HG03571 (cell line): Measurements from ENCODE around the gene KCNQ1.

Experiments used
- ATAC-seq: cut with Tn5 transposase; IDR thresholded peaks from one replicate; pipeline ENCODE4 v1.9.1; 2021; ENCODE audit not compliant: unreplicated experiment

The KCNQ1 gene

DNA sequence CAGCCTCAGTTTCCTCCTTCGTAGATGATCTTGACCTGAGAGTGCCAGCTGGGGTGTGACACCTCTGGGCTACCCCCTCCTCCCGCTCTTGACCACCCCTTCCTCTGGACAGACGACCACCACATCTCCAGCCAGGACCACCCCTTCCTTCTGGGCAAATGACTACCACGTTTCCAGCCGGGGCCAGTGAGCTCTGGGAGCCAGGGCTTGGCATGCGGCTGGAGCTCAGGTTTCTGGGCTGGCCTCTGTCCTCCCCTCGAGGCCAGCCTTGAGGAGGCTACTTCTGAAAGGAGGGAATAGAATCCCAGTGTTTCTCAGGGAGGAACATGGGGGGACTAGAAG lies 134.1 kb downstream of the KCNQ1 start:
- ATAC-seq = no peak

DNA sequence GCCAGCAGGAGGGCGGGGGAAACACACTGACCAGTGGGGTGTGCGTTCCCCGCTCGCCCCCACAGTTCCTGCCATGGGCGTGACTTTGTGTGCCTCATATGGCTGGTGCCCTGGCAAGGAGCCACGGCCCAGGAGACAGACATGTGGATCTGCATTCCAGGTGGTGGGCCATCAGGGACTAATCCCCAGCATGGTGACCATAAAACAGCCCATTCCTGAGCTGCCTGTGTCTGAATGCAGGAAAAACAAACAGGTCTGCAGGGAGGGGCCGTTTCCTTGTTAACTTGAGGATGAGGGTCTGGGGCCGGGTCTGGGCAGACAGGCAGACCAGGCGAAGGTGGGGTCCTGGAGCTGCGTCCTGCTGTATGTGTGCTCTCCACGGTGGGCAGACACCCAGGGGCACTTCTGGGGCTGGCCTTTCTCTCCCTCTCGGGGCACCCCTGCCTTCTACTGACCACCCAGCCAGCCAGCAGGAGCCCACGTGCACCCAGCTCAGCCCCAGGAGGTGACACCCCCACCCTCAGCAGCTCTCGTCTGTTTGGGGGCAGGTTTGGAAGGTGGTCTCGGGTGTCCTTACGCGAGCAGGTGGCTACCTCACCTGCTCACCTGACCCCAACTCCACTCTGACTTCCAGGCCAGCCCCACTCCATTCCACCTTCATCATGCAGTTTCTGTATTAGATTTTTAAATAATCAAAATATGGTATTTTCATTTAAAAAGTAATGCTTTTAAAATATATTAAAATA lies 134.7 kb downstream of the KCNQ1 start:
- ATAC-seq = no peak

DNA sequence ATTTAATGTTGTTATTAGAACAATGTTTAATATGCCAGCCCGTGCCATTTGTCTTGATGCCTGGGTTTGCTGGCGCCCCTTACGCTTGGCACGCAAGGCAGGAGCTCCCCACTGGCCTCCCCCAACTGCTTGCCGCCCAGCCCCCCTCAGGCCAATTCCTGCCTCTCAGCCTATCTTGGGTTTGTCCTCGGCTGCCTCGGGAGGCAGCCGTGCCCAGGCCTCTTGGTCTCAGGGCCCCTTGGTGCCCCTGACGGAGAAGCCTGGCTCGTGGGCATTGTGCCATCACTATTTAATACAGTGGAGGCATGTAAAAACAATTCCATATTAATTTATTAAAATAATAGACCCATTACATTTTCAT lies 135.2 kb downstream of the KCNQ1 start:
- ATAC-seq = no peak

DNA sequence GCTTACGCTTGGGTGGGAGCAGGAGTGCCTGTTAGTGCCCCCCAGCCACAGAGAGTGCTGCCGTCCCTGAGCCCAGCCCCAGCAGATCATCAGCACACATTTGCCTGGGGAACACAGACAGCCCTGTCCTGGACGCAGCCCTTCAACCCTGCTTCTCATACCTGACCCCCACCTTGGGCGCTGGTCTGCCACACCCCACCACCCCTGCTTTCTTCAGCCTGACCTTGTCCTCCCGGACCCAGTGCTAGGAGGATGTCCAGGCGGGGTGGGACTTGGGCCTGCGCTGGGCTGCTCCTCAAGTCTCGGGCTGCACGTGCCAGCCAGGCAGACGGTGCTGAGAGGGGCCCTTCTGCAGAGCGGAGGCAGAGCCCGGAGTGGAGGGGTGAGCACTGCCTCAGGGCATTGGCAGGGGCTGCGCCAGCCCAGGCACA lies 135.8 kb downstream of the KCNQ1 start:
- no peak for ATAC-seq

DNA sequence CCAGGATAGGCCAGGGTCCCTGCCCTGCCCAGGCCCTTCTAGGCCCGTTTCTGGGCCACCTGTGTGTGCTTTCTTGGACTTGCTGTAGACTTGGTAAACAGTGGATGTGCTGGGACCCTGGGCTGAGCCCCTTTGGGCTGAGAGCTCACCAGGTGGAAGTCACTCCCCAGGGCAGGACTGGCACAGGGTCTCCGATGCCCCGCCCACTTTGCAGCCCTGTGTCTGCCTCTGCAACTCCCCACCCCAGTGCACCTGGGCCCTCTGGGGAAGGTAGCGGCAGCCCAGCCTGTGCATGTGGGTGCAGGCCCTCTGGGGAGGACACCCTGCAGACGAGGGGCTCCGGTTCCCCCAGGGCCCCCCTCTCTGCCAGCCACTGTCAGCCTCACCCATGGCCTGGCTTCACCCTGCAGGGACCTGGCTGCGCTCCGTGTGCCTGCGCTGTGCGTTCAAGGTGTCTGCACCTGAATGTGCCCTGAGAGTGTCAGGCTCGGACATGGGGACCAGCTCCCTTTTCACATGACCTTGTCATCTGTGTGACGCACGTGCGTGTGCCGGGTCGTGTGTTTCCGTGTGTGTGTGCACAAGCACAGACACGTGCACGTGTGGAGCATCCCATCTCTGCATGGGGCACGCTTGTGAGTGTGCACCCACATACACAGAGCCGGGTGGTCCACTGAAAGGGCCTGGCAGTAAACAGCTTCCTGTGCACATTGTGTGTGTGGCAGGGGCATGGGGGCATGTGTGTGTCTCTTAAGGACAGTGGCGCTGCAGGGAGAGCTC lies 136.5 kb downstream of the KCNQ1 start:
- no peak for ATAC-seq

DNA sequence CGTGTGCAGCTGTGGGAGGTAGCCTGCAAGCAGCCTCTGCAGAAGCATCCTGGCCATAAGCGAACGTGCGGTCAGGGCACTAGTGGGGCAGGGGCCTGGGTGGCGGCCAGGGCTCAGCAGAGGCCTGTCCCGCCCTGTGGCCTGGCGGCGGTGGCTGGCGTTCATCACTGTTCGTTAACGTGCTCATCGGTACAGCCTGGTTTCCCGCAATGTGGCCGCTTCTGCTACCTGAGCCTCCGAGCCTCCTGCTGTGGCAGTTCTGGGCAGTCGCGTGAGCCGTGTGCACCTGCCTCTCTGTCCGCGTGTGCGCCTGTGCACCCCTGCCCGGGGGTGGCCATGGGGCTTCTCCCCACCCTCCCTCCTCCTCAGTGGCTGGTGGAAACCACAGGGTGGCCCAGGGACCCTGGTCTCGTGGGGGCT lies 137.1 kb downstream of the KCNQ1 start:
- ATAC-seq = no peak

DNA sequence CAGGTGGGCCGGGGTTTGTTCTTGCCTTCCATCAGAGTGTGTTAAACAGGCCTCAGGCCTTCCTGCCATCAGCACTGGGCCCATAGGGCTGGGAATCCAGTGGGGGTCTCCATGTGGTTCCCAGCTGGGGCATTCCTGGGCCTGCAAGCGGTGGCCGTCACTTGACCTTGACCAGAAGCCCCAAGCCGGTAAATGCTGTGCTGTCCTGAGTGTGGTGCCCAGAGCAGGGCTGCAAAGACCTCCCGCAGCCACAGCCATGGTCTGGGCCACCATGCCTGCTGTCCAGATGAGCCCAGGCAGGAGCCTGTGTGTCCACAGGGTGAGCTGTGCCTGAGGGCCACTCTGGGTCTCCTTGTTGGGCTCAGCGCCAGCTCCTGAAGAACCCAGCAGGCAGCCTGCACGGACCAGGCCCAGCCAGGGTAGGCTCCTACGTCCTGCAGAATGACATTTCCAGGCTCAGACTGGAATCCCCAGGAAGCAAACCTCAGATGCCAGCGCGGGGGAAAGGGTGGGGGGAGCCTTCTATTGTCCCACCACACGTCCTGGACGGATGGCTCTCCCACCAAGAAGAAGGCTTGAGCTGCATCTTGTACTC lies 137.6 kb downstream of the KCNQ1 start:
- no peak for ATAC-seq

DNA sequence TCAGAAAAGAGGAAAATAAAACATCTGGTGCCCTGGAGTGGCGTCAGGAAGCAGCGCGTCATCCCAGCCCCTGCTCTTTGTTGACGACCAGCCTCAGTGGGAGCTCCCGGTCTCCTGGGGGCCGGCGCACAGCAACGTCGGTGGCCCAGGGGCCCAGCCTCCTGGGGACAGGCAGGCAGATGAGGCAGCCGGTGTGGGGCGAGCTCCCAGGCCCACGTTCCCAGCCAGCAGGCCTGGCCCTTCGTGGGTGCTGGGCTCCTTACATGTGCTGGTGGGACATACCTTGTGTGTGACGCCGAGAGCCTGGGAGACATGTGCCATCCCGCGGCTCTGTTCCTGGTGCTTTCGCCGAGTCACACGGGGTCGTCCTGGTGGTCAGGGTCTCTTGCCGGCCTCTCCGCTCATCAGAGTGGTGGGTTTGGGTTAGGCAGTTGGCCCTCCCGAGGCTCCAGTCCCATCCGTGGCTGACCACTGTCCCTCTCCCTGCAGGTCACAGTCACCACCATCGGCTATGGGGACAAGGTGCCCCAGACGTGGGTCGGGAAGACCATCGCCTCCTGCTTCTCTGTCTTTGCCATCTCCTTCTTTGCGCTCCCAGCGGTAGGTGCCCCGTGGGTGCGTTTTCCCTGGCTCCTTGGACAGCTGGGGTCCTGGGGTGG lies 138.3 kb downstream of the KCNQ1 start:
- ATAC-seq = no peak

DNA sequence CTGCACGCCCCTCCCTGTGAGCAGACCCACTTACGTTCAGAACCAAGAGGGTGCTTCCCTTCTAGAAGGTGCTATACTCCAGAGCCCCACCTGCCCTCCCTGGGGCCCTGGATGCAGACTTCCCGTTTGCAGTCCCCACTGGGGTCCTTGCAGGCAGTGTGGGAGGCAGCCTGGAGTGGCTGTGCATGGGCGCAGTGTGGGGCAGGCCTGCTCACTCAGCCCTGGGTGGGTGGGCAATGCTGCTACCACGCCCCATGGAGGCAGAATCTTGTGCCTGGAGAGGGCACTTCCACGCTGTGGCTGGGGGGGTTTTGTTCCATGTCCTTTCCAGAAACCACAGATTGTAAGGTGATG lies 138.8 kb downstream of the KCNQ1 start:
- ATAC-seq = no peak

DNA sequence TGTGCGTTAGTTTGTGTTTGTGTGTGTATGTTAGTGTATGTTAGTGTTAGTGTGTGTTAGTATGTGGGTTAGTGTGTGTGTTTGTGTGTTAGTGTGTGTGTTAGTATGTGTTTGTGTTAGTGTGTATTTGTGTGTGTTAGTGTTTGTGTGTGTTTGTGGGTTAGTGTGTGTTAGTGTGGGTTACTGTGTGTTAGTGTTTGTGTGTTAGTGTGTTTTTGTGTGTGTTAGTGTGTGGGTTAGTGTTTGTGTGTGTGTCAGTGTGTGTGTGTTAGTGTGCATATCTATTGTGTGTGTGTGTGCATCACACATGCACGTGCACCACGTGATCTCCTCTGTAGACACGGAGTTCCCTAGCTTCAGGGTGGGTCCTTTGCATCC lies 139.6 kb downstream of the KCNQ1 start:
- no peak for ATAC-seq

DNA sequence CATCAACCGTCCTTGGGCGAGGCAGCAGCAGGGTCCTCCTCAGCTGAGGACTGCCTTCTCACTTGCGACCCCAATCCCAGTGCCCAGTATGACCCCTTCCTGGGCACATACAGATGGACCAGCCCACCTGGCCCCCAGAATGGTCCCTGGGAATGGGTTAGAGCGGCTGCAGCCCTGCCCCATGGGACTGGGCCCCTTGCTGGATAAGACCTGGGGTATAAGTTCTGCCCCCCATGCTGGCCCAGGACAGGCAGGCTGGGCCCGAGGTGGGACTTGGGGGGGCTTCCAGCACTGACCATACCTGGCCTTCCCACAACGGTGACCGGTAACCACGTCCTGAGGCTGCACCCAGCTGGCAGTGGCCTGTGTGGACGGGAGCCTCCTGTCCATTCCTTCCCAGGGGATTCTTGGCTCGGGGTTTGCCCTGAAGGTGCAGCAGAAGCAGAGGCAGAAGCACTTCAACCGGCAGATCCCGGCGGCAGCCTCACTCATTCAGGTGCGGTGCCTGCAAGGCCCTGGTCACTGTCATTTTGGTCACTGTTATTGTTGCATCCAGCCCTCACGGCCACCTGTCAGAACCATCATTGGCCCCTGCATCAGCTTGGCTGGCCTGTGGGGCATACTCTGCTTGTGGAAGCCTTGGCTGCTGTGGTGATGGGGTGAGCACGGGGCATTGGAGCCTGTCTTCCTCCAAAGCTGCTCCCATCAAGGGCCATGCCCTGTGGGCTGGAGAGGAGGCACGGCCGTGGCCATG lies 140.2 kb downstream of the KCNQ1 start:
- ATAC-seq = no peak

DNA sequence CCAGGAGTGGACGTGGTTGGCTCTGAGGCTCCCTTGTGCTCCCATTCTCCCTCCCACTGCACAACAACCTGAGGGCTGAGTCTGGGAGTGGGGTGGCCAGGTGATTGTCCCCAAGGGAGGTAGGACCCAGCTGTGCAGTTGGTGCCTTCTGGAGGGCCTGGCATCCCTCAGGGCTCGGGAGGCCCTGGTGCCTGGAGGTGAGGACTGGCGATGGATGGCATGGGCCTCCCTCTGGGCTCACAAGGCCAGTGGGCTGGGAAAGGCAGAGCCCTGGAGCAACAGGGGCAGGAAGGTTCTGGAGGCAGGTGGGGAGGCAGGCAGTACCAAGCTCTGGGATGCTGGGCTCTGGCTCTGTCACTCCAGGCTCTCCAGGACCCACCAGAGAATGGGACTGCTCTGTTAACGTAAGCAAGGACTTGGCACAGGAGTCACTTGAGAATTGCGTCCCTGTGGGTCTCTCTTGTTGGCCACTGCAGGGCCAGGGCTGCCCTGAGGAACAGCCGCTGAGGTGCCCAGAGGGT lies 140.8 kb downstream of the KCNQ1 start:
- ATAC-seq = no peak

DNA sequence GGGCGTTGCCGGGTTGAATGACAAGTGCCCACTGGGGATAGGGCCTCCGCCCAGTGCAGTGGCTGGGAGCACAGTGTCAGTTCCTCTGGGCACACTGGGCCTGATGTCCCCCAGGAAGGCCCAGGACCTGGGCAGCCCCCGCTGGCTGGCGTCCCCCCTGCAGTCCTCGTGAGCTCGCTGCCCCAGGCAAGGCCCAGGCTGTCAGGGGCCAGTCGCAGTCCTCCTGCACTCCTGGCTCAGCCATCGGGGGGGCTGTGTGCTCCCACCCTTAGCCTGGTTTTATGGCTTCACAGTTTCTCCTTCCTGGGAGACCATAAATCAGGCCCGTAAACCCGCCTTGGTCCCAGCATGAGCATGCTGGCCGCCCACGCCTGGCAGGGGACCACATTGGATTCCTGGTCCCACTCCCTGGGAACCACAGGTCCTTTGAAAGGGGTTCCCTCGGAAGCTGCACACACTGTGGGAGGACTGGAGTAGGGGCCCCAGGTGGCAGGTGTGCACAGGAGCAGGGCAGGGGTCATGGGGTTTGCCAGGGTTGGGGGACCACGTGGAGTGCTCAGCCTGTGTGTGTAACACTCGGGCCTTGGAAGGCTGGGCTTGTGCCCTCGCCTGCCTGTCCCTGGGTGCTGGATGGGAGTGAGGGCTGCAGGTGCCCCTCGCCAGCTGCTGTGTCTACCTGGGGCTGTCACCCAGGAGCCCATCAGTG lies 141.4 kb downstream of the KCNQ1 start:
- ATAC-seq = no peak

DNA sequence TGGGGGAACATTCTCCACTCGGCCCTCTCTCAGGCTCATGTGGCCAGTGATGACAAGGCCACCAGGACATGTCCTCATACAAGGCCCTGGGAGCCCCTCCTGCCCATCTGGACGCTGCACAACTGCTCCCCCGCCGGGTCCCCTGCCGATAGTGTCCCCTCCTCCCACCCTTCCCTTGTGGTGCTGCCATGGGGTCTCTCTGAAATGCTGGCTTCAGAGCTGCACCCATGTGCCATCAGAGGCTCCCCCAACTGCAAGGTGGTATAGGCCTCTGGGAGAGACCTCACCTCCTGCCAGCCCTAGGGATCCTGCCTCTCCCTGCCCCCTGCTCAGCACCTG lies 142.0 kb downstream of the KCNQ1 start:
- no peak for ATAC-seq

DNA sequence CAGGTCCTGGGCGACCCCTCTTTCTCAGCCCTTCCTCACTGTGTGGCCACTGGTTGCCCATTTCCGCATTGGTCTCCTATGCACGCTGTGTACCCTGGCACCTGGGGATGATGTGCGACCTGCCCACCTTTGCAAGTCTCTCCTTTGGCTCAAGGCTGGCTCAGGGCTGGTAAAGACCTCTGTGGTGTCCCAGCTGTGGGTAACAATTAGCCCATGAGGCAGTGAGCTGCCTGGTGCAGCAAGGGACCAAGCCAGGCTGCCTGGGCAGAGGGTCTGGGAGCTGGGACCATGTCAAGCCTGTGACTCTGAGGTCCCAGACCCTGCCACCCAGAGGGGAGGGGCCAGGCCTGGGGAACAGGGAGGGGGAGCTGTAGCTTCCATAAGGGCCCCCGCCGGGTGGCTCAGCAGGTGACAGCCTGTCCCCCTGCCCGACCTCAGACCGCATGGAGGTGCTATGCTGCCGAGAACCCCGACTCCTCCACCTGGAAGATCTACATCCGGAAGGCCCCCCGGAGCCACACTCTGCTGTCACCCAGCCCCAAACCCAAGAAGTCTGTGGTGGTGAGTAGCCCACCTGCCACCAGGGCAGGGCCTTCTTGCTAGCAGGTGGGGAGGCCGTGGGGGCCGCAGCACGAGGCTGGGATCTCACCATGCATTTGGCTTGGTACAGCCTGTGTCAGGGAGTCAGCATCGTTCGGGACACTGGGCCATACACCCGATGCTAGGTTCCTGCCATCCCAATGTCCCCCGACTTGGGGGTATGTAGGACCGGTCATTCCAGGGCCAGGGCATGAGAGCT lies 142.5 kb downstream of the KCNQ1 start:
- ATAC-seq = no peak

DNA sequence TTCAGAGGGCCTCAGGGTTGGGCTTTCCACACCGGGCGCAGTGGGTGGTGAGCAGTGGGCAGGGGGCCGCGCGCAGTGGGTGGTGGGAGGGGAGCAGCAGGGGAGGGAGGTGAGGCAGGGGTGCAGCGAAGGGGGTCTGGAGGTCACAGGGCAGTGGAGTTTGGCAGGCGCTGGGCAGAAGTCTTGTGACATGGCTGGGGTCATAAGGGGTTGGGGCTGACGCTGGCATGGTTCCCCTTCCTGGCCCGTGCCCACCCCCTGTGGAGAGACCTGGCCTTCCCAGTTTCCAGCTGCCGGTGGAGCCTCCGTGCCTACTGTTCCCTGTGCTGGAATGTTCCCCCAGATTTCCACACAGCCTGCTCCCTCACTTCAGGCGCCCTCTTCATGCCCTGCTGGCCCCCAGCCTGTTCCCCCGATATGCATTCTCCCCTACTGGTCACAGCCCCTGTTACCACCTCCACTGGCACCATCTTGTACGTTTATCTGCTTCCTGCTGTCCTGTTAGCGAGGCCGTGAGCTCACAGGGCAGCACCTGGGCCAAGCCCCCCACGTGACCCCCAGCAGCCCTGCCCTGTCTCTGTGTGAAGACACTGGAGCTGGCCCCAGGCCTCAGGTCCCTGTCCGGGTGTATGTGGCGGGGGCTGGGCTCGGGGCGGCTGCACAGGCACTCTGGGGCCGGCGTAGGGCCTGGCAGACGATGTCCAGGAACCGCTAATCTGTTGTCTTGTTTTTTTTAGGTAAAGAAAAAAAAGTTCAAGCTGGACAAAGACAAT lies 143.4 kb downstream of the KCNQ1 start:
- no peak for ATAC-seq

DNA sequence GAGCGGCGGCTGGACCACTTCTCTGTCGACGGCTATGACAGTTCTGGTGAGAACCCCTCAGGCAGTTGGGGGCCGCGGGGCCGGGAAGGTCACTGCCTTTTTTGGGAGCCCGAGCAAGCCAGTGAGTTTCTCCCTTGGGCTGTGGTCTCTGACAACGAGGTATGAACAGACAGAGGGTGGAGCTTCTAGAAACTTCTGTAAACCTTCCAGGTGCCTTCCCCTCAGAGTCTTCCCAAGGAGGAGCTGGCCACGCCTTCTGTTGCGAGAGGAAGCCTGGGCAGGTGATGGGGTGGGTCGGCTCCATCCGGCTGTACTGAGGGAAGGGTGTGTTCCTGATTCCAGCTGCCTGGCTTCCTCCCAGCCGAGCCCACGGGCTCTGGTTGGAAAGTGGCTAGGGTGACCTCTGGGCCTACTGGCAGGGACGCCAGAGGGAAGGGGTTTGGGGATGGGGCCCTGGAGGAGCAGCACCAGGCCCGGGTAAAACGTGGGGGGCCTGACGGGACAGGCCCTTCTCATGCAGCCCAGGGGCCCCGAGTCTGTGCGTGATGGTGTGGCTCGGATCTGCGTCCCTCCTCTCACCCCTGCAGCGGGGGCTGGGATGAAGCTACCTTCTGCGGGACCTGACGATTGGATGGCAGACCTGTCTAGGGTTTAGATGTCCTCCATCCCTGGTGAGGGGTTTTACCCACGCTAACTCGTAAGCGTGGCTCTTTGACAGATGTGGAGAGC lies 144.2 kb downstream of the KCNQ1 start:
- ATAC-seq = no peak

DNA sequence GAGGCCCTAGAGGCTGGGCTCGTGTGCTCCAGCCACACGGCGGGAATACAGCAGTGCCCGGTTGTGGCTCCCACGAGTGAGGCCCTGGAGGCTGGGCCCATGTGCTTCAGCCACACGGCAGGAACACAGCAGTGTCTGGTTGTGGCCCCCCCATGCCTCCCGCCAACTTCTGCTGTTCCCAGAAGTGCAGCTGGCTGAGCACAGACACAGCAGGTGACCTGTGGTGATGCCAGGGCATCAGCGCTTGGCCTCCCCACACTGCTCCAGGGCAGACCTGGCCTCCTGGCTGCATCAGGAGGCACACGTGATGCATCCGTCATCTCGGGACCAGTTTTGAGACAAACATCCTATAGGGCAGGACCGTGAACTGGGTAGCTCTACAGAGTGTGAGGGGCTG lies 144.7 kb downstream of the KCNQ1 start:
- ATAC-seq = no peak
